B cell (primary cell): ENCODE measurements around the gene MYO9B. TPM values are rescaled to one million over a fixed set of nuclear protein-coding genes. Genes with fewer than 3 reads are reported as not detected.

Experiments used
- ATAC-seq: fragments of 200-7000 bp; cut with Tn5 transposase; one replicate; pipeline ENCODE4 v1.10.0; 2021; ENCODE audit warnings: low read depth, mild to moderate bottlenecking, moderate number of reproducible peaks, moderate library complexity
- CTCF ChIA-PET: fragments of 350-600 bp; sonication (Branson Sonifier 250); formaldehyde crosslinking; loops from one replicate; lab custom pipeline; 2021; ENCODE audit warnings: antibody characterized with exemption, inconsistent platforms; lab: Charles Lee
- POLR2A ChIA-PET: fragments of 350-600 bp; sonication (Branson Sonifier 250); formaldehyde crosslinking; loops from one replicate; lab custom pipeline; 2021; ENCODE audit warnings: antibody characterized with exemption; lab: Charles Lee
- DNase-seq: peaks from one replicate; pipeline ENCODE4 v3.0.0; 2013
- H2AFZ ChIP-seq: 2 replicates; pipeline ENCODE4 v1.6.1; 2012; ENCODE audit warnings: mild to moderate bottlenecking, low read depth, low read length; ENCODE audit not compliant: insufficient read depth, poor library complexity, severe bottlenecking
- H3K27ac ChIP-seq, 2 donors: 1 replicate in 1 of 2; 2 replicates in 1 of 2; pipeline ENCODE4 v1.5.1; 2012 to 2013; ENCODE audit warnings: low read length in 2 of 2, mild to moderate bottlenecking in 2 of 2, moderate library complexity in 1 of 2
- H3K27me3 ChIP-seq, 4 experiments: fragments of 200-600 bp in 1 of 4; sonication (generic) in 1 of 4; replicated peaks in 1 of 4; 1 replicate in 2 of 4; 2 replicates in 2 of 4; pipeline versions ENCODE4 v1.6.1 to v1.7.0; 2013 to 2016; ENCODE audit warnings: low read length in 3 of 4, mild to moderate bottlenecking in 2 of 4, mixed read lengths in 1 of 4, moderate library complexity in 1 of 4; ENCODE audit not compliant: insufficient read depth in 4 of 4, control insufficient read depth in 3 of 4; ENCODE audit errors: control extremely low read depth in 1 of 4
- H3K36me3 ChIP-seq, 2 experiments: replicated peaks in 1 of 2; 1 replicate in 1 of 2; 2 replicates in 1 of 2; pipeline versions ENCODE4 v1.6.1 to v1.7.1; 2013; ENCODE audit warnings: low read length in 1 of 2; ENCODE audit not compliant: insufficient read depth in 2 of 2, control insufficient read depth in 1 of 2; ENCODE audit errors: control extremely low read depth in 1 of 2, extremely low read depth in 1 of 2
- H3K4me1 ChIP-seq, 2 donors: fragments of 200-600 bp in 1 of 2; sonication (generic) in 1 of 2; 1 replicate in 1 of 2; 2 replicates in 1 of 2; pipeline versions ENCODE4 v1.5.1 to v1.6.1; 2013 to 2017; ENCODE audit warnings: low read length in 2 of 2; ENCODE audit not compliant: control insufficient read depth in 2 of 2, insufficient read depth in 2 of 2
- H3K4me2 ChIP-seq: replicated peaks from 2 replicates; pipeline ENCODE3; 2012; ENCODE audit warnings: mild to moderate bottlenecking, low read depth, low read length; ENCODE audit not compliant: poor library complexity, severe bottlenecking
- H3K4me3 ChIP-seq, 5 experiments: fragments of 200-600 bp in 1 of 5; sonication (generic) in 1 of 5; 1 replicate in 3 of 5; 2 replicates in 2 of 5; pipeline versions ENCODE4 v1.5.1 to v1.7.0; 2011 to 2016; ENCODE audit warnings: low read length in 4 of 5, mild to moderate bottlenecking in 4 of 5, low read depth in 2 of 5, control low read depth in 1 of 5, moderate library complexity in 1 of 5; ENCODE audit not compliant: insufficient read depth in 1 of 5; ENCODE audit errors: control extremely low read depth in 1 of 5, extremely low read depth in 1 of 5
- H3K79me2 ChIP-seq: fragments of 200-600 bp; sonication (generic); one replicate; pipeline ENCODE4 v1.6.0; 2016; ENCODE audit warnings: low read length; ENCODE audit not compliant: control insufficient read depth, insufficient read depth
- H3K9ac ChIP-seq: fragments of 200-600 bp; sonication (generic); 2 replicates; pipeline ENCODE4 v1.6.1; 2017; ENCODE audit warnings: mild to moderate bottlenecking, low read length, moderate library complexity
- H3K9me3 ChIP-seq, 3 donors: one replicate each; pipeline versions ENCODE4 v1.6.1 to v1.7.1; 2013; ENCODE audit warnings: low read length in 2 of 3; ENCODE audit not compliant: control insufficient read depth in 2 of 3, insufficient read depth in 1 of 3; ENCODE audit errors: control extremely low read depth in 1 of 3
- H4K20me1 ChIP-seq: 2 replicates; pipeline ENCODE4 v1.6.0; 2012; ENCODE audit warnings: mild to moderate bottlenecking, low read length; ENCODE audit not compliant: insufficient read depth, control insufficient read depth, poor library complexity, severe bottlenecking
- H3K27ac Mint-ChIP-seq: one replicate; pipeline ENCODE4 v1.8.0; 2021; ENCODE audit warnings: mixed read lengths
- H3K27me3 Mint-ChIP-seq: one replicate; pipeline ENCODE4 v1.8.0; 2021; ENCODE audit warnings: mixed read lengths
- H3K4me1 Mint-ChIP-seq: one replicate; pipeline ENCODE4 v1.8.0; 2021; ENCODE audit warnings: mixed read lengths
- H3K4me3 Mint-ChIP-seq: one replicate; pipeline ENCODE4 v1.8.0; 2021; ENCODE audit warnings: mixed read lengths
- H3K9me3 Mint-ChIP-seq: one replicate; pipeline ENCODE4 v1.8.0; 2022; ENCODE audit warnings: mixed read lengths; ENCODE audit not compliant: insufficient read depth
- EZH2 ChIP-seq: IDR thresholded peaks from 2 replicates; pipeline ENCODE4 v1.6.1; 2012; ENCODE audit warnings: borderline replicate concordance, low read depth, mild to moderate bottlenecking, moderate library complexity, low read length; ENCODE audit not compliant: insufficient read depth, poor library complexity, severe bottlenecking
- WGBS: methylation state at CpG from one replicate; pipeline ENCODE4 v1.1.5; 2013; ENCODE audit warnings: missing lambda C conversion rate; ENCODE audit not compliant: insufficient coverage; 5-methylcytosine and 5-hydroxymethylcytosine counted together
- intact Hi-C: fragments of 100-400 bp; cut with micrococcal nuclease; formaldehyde crosslinking; loops from one replicate; pipeline ENCODE4 v1.10.0; 2022
- polyA plus RNA-seq: library from polyadenylated mRNA; depleted of rRNA; stranded (reverse); fragments of >200 nt; gene quantifications from 2 replicates; pipeline ENCODE4 v1.2.3, GENCODE V29; 2012
- total RNA-seq, 2 donors: library from RNA; stranded (reverse); fragments of 120-200 nt in 1 of 2; gene quantifications; 1 replicate in 1 of 2; 2 replicates in 1 of 2; pipeline versions ENCODE4 v1.2.3 to v1.2.4, GENCODE V29; 2013 to 2022
- TF ChIP-seq, protein P1 (sequence below): fragments of 200-600 bp; IDR thresholded peaks from one replicate; pipeline ENCODE4 v1.8.0; 2022; ENCODE audit warnings: antibody characterized with exemption, mild to moderate bottlenecking

MYO9B gene
- total and polyA plus RNA-seq, 2 donors (not counting 1 experiment from before 2014, with no cell fraction given): 256 to 273 TPM

DNA sequence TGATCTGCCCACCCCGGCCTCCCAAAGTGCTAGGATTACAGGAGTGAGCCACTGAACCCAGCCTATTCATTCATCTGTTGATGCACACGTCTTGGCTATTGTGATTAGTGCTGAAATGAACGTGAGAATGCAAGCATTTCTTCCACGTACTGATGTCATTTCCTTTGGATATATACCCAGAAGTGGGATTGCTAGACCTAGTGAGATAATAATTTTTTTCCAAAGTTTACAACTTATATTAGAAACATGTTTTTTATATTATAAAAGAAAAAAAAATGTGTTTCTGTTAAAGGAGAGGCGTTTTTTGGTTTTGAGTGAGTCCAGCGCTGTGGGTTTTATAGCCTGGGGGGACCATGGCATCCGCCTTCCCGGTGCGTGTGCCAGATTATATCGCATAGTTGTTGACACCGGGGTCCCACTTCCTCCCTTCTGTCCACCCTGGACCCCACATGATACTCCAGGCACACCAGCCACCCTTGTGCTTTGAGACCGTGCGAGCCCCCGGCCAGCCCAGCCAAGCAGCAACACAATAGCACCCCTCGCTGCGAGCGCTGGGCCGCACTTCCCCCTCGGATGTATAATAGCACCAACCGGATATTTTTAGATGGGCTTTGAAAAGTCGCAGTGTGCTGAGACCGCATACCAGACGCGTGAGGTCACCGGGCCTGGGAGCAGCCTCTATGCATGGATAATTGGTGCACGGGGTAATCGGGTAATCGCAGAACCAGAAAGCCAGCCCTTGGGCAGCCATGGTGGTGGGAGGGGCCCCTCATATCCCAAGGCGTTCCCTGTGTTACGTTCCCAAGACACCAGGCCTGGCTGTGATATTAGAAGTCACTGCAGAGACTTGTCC, 59.6 kb downstream of the MYO9B start:
- H3K4me3 ChIP-seq: peak overlapping the region in 3 of 5 experiments; percentile 22 to 49 (median 31)
- CTCF ChIA-PET: interaction anchor here (0.6 to 1.2 kb wide), 3 partner anchors 10 to 59 kb away, joined by 3 to 5 read pairs (median 5); no protein-coding TSS in a partner anchor
- H3K79me2 ChIP-seq: peaks cover 78% of the 10 kb centered on the region

More for the DNA sequence above, 59.6 kb downstream of the MYO9B start:
- Mint-ChIP-seq H3K4me1 (peaks cover 60% of the 10 kb centered on the region), H3K9me3 (no peaks in the 10 kb centered on the region), H3K27me3 (no peaks in the 10 kb centered on the region), H3K4me3 (peak overlapping the region; percentile 86), H3K27ac (peak overlapping the region; percentile 96)
- H4K20me1 ChIP-seq: peaks cover 21% of the 10 kb centered on the region
- H3K9me3 ChIP-seq: peaks cover 0 to 6% (median 0%) of the 10 kb centered on the region in 3 donors
- peak overlapping the region; percentile 87 to 95 for H3K27ac ChIP-seq
- H2AFZ ChIP-seq: peak overlapping the region; percentile 56
- peaks cover 0 to 14% of the 10 kb centered on the region in 2 experiments for H3K36me3 ChIP-seq
- peak overlapping the region; percentile 88 for H3K4me2 ChIP-seq
- POLR2A ChIA-PET: interaction anchor here (0.5 to 0.7 kb wide), 3 partner anchors 18 to 99 kb away, joined by 5 to 6 read pairs (median 5); no protein-coding TSS in a partner anchor
- no peaks in the 10 kb centered on the region for H3K27me3 ChIP-seq
- ATAC-seq: peak; percentile 88
- no peak for TF ChIP-seq EZH2
- TF ChIP-seq, protein P1, sequence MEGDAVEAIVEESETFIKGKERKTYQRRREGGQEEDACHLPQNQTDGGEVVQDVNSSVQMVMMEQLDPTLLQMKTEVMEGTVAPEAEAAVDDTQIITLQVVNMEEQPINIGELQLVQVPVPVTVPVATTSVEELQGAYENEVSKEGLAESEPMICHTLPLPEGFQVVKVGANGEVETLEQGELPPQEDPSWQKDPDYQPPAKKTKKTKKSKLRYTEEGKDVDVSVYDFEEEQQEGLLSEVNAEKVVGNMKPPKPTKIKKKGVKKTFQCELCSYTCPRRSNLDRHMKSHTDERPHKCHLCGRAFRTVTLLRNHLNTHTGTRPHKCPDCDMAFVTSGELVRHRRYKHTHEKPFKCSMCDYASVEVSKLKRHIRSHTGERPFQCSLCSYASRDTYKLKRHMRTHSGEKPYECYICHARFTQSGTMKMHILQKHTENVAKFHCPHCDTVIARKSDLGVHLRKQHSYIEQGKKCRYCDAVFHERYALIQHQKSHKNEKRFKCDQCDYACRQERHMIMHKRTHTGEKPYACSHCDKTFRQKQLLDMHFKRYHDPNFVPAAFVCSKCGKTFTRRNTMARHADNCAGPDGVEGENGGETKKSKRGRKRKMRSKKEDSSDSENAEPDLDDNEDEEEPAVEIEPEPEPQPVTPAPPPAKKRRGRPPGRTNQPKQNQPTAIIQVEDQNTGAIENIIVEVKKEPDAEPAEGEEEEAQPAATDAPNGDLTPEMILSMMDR: no peak
- WGBS: 1% methylated on average over 20 of the region's 30 CpGs
- intact Hi-C loops: loop anchor here (1.0 to 5.0 kb wide), 6 partner anchors 10 to 92 kb away; partner anchors contain the start of gene OCEL1
- peaks cover 38 to 55% of the 10 kb centered on the region in 2 donors for H3K4me1 ChIP-seq
- H3K9ac ChIP-seq: peak overlapping the region; percentile 58
- DNase-seq: peak; percentile 88
